ENCODE results near the gene APBB1.

Gene APBB1

DNA sequence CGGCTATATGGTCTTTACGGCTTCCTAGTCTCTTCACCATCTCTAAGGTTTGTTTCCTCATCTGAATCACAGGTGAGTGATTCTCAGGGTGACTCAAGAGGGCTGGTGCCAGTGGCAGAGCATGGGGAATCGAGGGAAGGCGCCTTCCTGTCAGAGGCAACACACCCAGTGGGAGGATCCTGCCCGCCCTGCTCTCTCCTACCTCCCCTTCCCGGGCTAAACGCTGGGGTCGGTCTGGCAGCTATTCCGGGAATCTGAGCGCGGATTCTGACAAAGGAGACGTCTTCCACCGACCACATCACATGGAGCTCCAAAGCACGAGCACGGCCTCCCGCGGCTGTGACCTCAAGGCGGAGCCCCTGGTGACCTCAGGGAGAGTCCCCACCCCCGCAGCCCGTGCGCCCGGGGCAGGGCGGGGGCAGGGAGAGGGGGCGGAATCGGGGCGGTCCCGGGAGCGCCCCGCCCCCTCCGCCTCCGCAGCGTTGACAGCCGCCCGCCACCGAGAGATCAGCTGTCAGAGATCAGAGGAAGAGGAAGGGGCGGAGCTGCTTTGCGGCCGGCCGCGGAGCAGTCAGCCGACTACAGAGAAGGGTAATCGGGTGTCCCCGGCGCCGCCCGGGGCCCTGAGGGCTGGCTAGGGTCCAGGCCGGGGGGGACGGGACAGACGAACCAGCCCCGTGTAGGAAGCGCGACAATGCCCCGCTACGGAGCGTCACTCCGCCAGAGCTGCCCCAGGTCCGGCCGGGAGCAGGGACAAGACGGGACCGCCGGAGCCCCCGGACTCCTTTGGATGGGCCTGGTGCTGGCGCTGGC, 28.8 kb downstream of the APBB1 start, which contains the start of gene SMPD1:
SMPD1 (plus strand) TSS at position 570 of the 813 bp plus-strand sequence; CDS start at position 695, 125 bp downstream.
- peak; percentile 86 for DNase-seq

DNA sequence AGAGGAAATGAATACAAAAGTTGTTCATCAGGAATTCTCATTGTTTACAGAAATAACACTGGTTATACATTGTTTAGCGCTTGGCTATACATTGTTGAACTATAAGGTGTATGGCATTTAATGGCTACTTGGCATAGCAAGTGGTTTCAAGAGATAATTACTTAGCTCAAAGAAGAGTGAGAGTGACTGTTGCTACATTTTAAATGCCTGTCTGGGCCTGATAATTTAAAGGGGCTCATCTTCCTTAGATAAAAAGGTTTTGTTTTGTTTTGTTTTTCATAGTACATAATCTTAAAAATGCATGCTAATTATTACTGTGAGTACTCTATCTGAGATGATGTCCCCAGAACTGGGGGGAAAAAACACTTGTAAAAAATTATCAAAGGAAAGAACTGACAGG, 30.1 kb downstream of the APBB1 start:
- DNase-seq = no peak

DNA sequence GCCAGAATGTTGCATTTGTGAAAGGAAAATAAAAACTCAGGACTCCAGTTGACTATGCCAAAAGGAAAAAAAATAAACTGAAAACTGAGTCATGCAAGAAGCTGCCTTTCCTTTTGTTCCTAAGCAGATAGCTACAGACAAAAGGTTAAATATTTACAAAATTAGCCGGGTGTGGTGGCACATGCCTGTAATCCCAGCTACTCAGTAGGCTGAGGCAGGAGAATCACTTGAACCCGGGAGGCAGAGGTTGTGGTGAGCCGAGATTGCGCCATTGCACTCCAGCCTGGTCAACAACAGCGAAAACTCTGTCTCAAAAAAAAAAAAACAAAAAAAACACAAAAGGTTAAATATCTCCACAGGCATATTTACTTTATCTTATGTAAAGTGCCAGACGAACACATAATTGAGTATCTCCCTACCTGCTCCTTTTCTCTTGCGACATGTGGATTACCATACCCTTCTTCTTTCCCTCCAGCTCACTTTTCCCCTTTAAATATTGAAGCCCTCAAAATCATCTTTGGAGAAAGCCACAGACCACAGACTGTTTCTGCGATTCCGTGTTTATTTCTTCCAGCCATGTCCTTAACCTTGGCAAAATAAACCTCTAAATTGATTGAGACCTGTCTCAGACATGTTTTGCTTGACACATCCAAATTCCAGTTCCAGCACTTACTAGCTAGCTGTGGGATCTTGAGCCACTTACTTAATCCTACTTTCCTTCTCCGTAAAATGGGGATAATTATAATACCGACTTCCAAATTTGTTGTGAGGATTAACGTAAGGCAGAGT, 30.9 kb downstream of the APBB1 start:
- no peak for DNase-seq

DNA sequence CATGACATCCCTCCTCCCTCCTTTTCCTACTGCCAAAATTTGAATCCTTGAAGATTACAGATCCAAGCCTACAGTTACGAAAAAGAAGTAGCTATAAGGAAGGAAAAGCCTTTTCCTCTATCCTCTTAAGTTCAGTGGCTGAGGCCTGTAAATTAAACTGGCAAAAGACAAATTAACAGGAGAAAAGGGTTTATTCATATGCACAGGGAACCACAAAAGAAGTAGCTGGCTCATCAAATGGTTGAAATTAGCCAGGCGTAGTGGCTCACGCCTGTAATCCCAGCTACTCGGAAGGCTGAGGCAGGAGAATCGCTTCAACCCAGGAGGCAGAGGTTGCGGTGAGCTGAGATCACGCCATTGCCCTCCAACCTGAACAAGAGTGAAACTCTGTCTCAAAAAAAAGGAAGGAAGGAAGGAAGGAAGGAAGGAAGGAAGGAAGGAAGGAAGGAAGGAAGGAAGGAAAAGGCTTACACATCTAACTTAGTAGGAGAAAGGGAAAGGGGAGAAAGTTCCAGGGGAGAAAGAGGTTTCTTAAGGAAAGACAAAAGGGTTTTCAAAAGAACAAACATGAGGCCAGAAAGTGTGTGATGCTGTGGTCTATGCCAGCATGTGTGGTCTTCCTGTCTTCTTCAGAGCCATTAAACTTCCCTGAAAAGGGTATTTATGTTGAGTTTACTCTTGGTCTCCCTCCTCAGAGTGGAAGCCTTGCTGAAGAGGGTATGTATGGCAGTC, 33.7 kb downstream of the APBB1 start:
- no peak for DNase-seq

DNA sequence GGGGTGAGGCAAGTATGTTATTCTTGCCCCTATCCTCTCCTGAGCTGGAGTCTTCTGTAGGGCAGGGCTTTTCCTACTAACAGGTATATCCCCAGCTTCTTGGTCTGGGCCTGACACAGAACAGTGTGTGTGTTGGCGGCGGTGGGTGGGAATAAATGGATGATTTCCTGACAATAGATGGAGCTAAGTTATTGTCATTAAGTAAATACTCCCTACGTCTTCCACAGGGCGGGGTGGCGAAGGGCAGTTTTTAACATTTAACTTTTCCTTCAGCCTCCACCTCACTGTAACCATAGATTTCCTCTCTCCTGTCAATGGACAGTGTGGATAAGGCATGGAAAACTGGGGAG, 40.3 kb downstream of the APBB1 start:
- no peak for DNase-seq

DNA sequence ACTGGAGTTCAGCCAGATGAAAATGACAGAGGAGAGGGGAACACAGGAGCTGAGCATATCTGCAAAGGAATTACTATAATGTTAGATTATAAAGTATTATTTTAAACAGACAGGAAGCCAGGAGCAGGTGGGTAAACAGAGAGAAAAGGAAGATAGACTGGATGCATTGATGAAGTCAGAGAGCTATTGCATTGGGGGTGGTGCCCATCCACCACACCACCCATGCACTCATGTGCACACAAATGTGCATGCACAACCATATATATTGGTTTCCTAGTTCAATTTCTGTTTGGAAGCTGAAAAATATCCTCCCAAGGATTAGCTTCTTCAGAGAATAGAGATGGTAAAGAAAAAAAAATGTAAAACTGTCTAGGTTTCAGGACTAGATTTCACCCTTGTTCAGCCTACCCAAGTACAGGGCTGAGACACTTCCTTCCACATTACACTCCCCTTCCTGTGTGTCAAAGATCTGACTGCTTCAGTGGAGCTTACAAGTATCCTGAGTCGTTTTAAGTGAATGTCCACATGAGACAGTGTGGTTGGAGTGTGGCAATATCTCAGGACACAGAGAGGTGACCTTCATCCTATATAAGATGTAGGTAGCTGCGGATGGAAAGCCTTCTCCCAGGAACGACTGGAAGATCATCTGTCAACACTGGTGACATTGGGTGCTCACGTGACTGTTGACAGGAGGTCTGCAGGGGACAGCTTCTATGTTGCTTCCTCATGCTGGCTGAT, 40.8 kb downstream of the APBB1 start:
- DNase-seq = no peak

DNA sequence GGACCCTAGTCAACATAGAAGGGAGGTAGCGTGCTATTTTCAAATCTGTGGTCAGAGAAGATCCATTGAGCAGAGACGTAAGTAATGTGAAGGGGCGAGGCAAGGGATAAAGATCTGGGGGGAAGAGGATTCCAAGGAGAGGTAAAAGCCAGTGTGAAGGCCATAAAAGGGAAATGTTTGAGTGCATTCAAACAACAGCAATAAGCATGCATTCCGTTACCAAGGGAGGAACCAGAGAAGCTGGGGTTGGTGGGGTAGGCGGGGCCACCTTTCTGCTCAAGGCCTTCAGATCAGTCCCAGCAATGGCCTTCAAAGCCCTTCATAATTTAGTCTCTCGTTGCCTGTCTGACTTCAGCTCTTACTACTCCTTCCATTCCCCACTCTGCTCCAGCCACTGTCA, 47.1 kb downstream of the APBB1 start:
- DNase-seq = no peak

DNA sequence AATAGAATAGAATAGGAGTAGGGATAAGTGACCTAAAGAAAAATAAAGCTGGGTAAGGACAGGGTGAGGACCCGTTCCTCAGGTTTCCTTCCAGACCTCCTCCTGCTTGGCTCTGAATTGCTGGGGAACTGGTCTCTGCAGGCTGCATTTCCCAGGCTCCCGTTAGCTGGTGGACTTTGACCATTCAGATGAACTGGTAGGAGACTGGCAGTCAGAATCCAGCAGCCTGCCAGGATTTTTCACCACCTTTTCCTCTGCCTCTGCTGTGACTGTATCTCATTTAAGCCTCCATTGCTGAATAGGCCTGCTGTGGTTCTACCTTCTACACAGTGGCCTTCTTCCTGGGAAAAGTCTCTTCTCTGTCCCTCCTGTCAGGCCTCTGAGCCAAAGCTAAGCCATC, 53.2 kb downstream of the APBB1 start:
- DNase-seq = no peak

DNA sequence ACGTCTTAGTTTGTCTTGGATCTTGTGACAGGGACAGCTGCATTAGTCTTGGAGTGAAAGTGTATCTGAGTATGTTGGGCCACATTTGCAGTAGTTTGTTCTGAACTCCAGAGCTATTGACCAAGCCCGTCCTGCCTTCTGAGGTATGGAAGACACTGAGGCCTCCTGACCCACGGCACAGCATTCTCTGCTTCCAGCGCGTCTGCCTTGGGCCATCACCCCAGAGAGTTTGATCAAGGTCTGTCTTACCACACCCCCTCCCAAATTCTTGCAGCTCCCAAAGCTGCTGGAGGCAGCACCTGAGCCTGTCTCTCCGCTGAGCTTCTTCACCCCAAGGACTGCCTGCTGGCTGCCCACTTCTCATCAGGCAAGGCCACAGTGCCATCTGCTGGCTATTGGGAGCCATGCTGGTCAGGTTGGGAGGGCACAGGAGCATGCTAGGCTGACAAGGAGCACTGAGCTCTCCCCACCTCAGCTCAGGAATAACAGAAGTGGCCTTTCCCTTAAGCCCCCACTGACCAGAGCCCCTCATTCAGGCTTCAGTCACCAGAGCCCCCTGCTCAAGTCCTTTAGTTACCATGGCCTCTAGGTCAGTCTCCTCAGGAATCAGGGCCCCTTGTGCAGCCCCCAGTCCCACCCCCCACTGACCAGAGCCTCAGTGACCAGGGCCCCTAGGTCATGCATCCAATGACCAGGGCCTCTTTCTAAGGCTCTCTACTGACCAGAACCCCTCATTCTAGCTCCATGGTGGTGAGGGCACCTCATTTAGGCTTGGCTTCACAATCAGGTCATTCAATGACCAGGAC, 55.8 kb downstream of the APBB1 start:
- peak; percentile 34 for DNase-seq

DNA sequence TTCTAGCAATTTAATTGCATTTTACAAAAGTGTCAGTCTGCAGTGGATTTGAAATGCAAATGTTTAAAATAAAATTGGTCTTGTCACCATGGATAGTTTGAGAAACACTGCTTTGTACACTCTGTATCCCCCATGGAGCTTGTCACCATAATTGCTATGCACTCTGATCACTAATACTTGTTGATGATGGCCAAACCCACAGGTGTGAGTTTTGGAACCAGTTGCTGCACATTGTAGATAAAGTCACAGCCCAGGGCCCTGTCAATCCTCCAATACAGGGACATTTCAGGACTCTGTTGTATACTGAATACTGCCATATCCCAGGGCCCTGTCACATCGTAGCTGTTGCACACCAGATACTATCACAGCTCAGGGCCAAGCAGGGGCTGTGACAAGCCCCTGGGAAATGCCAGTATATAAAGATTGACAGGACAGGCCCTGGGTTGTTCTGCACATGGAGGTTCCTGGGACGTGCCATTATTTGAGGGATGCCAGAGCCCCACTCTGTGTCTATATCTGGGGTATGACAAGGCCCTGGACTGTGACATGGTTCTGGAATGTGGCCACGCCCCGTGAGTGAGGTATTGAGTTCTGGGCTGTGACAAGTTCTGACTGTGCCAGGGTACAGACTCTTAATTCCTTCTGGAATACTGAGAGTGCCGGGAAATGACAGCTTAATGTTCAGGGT, 56.6 kb downstream of the APBB1 start:
- no peak for DNase-seq

DNA sequence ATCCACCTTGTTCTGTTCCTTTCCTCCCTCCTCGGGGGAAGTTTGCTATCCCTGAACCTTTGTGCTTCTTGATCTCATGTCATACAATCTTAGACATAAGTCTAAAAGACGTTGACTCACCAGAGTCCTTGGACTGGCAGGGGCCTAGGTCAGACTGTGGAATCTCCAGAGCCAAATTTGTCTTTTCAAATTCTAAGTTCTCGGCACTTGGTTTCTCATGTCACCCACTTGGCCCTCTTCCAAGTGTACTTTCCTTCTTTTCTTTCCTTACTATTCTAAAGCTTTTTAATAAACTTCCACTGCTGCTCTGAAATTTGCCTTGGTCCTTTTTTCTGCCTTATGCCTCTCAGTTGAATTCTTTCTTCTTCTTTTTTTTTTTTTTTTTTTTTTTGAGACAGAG, 58.7 kb downstream of the APBB1 start:
- no peak for DNase-seq

DNA sequence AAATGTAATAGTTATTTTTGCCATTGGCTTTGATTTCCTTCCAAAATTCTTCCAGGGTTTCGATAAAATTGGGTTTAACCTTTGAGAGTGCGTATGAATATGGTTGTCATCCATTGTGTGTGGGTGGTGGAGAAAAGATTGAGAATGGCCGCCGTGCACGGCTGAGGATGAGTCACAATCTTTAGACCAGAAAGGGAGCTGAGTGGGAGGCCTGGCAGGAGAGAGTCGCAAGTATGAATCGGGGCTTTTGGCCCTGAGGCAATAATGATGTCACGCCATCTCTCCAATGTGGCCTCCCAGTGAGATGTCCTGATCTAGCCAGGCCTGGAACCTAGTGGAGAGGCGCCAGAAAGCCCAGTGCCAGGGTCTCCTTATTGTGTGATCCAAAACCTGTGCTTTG, 61.7 kb downstream of the APBB1 start:
- no peak for DNase-seq

DNA sequence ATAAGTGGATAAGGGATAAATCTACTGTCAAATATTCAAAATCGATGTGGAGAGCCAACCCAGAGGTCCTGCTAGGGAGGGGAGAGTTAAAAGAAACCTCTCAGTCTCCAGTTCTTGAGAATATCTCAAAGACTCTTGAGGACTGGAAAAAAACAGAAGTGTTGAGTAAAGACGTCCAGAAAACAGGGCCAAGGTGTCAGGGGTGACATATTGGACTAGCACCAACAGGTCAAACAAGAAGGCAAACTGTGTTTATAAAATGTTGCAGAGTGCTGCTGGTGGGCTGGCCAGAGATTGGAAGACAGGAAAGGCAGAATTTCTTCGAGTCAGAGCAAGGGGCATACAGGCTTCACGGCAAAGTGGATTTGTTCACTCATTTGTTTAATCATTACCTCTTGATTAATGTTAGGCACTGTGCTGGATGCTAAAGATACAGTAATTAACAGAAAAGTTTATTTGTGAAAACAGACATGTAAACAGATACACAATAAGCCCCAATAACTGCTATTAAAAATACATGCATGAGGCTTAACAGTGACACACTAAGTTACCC, 62.3 kb downstream of the APBB1 start:
- no peak for DNase-seq

DNA sequence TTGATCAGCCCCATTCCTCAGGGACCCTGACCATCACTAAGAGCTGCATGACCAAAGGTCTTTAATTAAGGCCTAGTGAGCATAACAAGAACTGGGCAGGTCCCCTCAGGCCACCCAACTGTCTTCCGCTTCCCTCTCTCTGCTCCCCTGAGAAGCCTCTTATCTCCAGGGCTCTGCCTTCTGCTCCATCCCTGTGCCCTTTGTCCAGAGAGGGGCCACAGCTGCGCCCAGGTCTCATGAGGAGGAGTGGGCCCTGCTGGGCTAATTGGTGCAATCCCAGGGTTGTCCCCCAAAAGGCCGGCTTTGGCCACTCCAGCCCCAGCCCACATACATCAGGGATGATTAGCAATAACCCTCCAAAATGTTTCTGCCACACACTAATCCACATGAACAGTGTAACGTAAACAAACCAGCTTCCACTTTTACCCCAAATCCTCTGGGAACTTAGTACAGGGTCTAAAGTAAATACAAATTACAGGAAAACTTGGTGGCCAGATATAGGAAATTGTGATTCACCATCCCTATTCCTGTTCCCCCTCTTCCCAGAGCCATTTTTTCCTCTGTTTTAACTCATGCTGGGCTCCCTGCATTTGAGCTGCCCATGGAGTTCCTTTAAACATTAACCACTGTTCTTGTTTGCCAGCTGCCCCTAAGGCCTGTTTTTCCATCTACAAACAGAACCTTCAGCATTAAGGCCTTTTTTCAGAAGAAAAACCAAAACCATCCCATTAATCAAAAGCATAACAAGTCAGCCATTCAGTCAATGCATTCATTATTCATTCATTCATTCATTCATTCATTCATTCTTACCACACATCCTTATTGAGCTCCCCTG, 64.0 kb downstream of the APBB1 start:
- no peak for DNase-seq

DNA sequence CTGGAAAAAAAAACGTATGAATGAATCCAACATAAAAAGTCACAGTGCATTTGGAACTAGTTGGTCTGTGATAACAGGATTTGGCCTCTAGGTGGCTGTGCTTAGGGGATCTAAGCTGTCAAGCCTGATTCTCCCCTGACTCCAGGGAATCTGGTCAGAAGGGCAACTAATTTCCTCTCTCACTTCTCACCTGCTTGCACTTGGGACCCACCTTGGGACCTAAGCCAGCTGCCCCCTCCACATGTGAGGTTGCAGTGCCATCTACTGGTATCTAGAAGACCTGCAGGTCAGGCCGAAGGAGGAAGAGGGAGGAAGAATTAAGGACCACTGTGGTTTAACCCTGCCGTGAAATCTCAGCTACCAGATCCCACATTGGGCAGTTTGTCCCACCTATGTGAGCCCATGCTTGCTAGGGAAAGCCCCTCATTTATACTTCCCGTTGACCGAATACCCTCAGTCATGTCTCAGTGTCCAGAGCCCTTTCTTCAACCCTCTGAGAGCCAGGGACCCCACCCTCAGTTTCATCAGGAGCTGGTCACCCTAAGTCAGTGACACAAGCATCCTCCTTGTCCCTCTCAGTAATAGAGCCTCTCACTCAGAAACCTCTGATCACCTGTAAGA, 65.4 kb downstream of the APBB1 start:
- DNase-seq = peak; percentile 86

DNA sequence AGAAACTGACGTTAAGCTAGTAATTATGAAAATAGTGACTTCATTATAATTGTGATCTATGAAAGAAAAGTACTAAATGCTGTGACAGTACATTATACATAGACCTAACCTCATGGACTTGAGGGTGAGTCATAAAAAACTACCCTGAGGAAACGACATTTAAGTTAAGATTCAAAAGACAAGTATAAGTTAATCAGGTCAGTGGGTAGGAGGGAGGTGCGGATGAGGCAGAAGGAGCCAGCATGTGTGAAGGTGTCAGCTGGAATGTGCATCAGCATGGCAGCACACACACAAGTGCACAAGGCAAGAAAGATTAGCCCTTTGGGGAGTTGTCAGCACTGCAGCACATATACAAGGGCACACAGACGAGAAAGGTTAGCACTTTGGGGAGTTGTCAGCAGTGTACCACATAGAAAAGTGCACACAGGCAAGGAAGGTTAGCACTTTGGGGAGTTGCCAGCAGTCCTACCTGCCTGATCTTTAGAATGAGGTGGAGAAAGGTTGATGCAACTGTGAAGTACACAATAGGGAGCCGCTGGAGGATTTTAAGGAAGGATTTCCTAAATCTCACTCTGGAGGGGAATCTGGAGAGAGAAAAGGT, 67.0 kb downstream of the APBB1 start:
- DNase-seq = no peak

DNA sequence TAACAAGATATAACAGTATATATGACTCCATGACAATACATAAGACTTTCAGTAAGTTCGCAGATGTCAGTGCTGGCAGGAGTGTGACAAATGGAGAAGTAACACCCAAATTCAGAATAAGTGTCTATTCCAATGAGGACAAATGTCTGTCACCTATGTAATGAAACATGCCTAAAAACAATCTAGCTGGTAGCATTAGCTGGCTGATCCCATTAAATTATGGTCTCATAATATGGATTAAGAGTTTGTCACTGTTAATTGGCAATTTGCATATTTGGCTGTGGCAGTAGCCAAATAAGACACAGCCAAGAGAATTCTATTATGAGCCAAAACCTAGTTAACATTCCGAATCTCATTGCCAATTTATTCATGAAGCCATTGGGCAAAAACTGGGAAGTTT, 68.4 kb downstream of the APBB1 start:
- no peak for DNase-seq

DNA sequence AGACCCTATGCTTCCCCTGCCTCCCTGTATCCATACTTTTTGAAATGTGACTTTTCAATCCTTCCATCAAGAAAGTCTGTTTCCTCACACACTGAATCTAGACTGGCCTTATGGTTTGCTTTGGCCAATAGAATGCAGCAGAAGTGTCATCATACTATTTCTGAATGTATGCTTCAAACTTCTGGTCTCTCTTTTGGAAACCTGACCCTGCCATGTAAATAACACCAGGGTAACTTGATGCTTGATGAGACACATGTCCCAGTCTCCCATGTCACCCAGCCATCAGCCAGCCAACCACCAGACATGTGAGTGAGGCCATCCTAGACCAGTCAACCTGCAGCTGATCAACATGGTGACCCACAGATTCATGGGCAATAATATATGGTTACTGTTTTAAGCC, 68.9 kb downstream of the APBB1 start:
- DNase-seq = peak; percentile 23

DNA sequence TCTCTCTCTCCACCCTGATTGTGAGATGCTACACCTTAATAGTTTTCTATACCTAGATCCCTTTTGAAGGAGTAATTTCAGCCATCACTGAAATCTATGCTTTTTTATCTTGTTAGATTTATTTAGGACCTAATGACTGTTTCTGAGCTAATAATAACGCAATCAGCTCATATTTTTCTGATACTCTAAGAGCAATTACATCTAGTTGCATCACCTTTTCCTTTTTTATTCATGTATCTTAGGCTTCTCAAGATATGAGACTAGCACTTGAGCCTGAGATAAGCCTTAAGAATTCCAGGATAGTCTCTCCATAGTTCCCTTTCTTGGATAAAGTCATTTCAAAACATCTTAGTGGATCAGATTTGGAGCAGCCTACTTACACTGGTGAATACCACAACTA, 73.5 kb downstream of the APBB1 start:
- DNase-seq = no peak
